Tibial artery (tissue), 4 donors: ENCODE measurements around the gene LRBA.

Experiments
- DNase-seq, 2 donors: peaks; one replicate each; pipeline ENCODE4 v3.0.0-alpha.2; 2019
- H3K27ac ChIP-seq, 2 donors: fragments of 200-600 bp; sonication (generic) in 1 of 2; 1 replicate in 1 of 2; 2 replicates in 1 of 2; pipeline ENCODE4 v1.5.1; 2018 to 2019; ENCODE audit warnings: mild to moderate bottlenecking in 1 of 2
- H3K27me3 ChIP-seq, 2 donors: fragments of 200-600 bp; sonication (generic) in 1 of 2; one replicate each; pipeline versions ENCODE4 v1.5.1 to v1.6.0; 2016 to 2019
- H3K36me3 ChIP-seq, 3 donors: fragments of 200-600 bp; sonication (generic) in 2 of 3; one replicate each; pipeline ENCODE4 v1.5.1; 2016 to 2019; ENCODE audit warnings: mild to moderate bottlenecking in 2 of 3
- H3K4me1 ChIP-seq, 4 donors: fragments of 200-600 bp; sonication (generic) in 2 of 4; 1 replicate in 3 of 4; 2 replicates in 1 of 4; pipeline ENCODE4 v1.5.1; 2016 to 2019
- H3K4me3 ChIP-seq, 2 donors: fragments of 200-600 bp; sonication (generic) in 1 of 2; 1 replicate in 1 of 2; 2 replicates in 1 of 2; pipeline ENCODE4 v1.5.1; 2018 to 2019; ENCODE audit warnings: mild to moderate bottlenecking in 2 of 2
- H3K9me3 ChIP-seq, 3 donors: fragments of 200-600 bp; sonication (generic) in 1 of 3; one replicate each; pipeline ENCODE4 v1.5.1; 2016 to 2019
- CTCF ChIP-seq, 2 experiments: fragments of 200-600 bp in 1 of 2; fragments of 450-650 bp in 1 of 2; IDR thresholded peaks; one replicate each; pipeline ENCODE4 v1.5.1; 2017 to 2019; ENCODE audit warnings: antibody characterized with exemption in 2 of 2, mild to moderate bottlenecking in 1 of 2, moderate library complexity in 1 of 2
- intact Hi-C: fragments of 100-400 bp; cut with DNase I; formaldehyde crosslinking; loops from one replicate; pipeline ENCODE4 v1.15.0; 2023; ENCODE audit warnings: low total_unique reads

LRBA gene

GRCh38 chr4:150348079-150348478 lies 667.0 kb downstream of the LRBA start:
- Histone ChIP-seq H3K4me1 (peaks cover 0 to 18% (median 0%) of the 10 kb centered on the region in 4 donors), H3K36me3 (peaks cover 0 to 10% (median 0%) of the 10 kb centered on the region in 3 donors), H3K4me3 (no peak overlapping the region), H3K27me3 (no peaks in the 10 kb centered on the region), H3K9me3 (no peaks in the 10 kb centered on the region), H3K27ac (no peak overlapping the region)
- DNase-seq = no peak
- intact Hi-C loops = no loop called here
- TF ChIP-seq CTCF (IDR thresholded peaks at IDR 0.05) = no peak

DNA sequence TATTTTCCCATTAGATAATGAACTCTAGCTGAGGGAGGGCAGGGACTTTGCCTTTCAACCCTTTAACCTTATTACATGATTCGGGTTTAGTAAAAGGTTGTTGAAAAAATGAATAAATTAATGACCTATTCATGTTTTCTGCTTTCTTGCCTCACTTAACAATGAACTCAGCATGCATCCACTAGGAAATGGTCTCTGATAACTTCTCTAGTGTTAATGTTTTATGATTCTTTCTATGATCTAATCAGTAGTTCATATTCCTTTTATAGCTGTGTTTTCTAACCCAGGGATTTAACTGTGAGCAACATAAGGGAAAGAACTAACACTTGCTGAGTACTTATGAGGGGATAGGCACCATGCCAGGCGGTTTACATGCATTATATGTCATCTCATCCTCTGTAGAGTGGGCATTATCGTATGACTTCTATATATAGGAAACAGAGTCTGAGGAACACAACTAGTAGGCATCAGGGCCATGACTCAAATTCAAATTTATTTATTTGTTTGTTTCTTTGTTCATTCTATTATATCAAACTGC lies 669.8 kb downstream of the LRBA start:
- Histone ChIP-seq H3K9me3 (no peaks in the 10 kb centered on the region), H3K36me3 (peaks cover 0 to 10% (median 0%) of the 10 kb centered on the region in 3 donors), H3K4me1 (peaks cover 0 to 18% (median 0%) of the 10 kb centered on the region in 4 donors), H3K4me3 (no peak overlapping the region), H3K27me3 (no peaks in the 10 kb centered on the region), H3K27ac (no peak overlapping the region)
- TF ChIP-seq CTCF (IDR thresholded peaks at IDR 0.05) = no peak
- intact Hi-C loops = no loop called here
- DNase-seq = no peak

DNA sequence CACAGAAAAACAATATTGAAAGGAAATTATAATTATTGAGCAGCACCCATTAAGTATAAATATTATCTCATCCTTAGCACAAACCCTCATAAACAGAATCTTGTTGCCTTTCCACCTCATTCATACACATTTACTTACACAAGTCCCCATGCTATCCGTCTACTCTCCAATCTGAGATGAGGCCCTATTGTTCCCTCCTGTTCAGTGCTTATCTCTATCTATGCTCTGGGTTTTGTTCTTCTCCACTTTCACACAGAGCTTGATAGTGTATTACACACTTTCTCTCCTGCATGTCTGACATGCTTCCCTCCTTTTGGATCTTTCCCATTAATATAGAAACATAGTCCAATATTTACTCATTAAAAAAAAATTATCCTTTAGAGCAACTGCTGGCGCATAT lies 671.3 kb downstream of the LRBA start:
- no peak for DNase-seq
- no peak for TF ChIP-seq CTCF (IDR thresholded peaks at IDR 0.05)

GRCh38 chr4:150342945-150343344 lies 672.1 kb downstream of the LRBA start:
- Histone ChIP-seq H3K27ac (no peak overlapping the region), H3K27me3 (no peaks in the 10 kb centered on the region), H3K36me3 (peaks cover 0 to 10% (median 0%) of the 10 kb centered on the region in 3 donors), H3K4me3 (no peak overlapping the region), H3K9me3 (no peaks in the 10 kb centered on the region), H3K4me1 (peaks cover 0 to 20% (median 3%) of the 10 kb centered on the region in 4 donors)
- no peak for TF ChIP-seq CTCF (IDR thresholded peaks at IDR 0.05)
- no peak for DNase-seq
- intact Hi-C loops = no loop called here

More for the DNA sequence above, 671.3 kb downstream of the LRBA start:
- Histone ChIP-seq H3K27me3 (no peaks in the 10 kb centered on the region), H3K9me3 (no peaks in the 10 kb centered on the region), H3K4me1 (peaks cover 0 to 18% (median 0%) of the 10 kb centered on the region in 4 donors), H3K4me3 (no peak overlapping the region), H3K27ac (no peak overlapping the region), H3K36me3 (peaks cover 0 to 10% (median 0%) of the 10 kb centered on the region in 3 donors)
- intact Hi-C loops = no loop called here

- Histone ChIP-seq H3K4me3 (no peak overlapping the region), H3K27me3 (no peaks in the 10 kb centered on the region), H3K9me3 (no peaks in the 10 kb centered on the region), H3K4me1 (peaks cover 0 to 12% (median 5%) of the 10 kb centered on the region in 4 donors), H3K36me3 (no peaks in the 10 kb centered on the region), H3K27ac (no peak overlapping the region)
- intact Hi-C loops = no loop called here
- no peak for TF ChIP-seq CTCF (IDR thresholded peaks at IDR 0.05)
- no peak for DNase-seq
Observed at GRCh38 chr4:150337734-150338133, 677.4 kb downstream of the LRBA start.
